Erythroblast (primary cell): Measurements from ENCODE around the gene CA5A.

ENCODE experiments used
- DNase-seq, 2 experiments: peaks; one replicate each; lab custom pipeline; 2025; lab: John Stamatoyannopoulos, UW
- GATA1 ChIP-seq: IDR thresholded peaks from 2 replicates; pipeline ENCODE4 v1.6.1; 2011; ENCODE audit warnings: low read depth, mild to moderate bottlenecking, control low read depth, low read length, moderate library complexity
- POLR2A ChIP-seq: IDR thresholded peaks from 2 replicates; pipeline ENCODE4 v1.6.1; 2011; ENCODE audit warnings: mild to moderate bottlenecking, low read length

CA5A gene

GRCh38 chr16:87930456-87930855 lies 5.9 kb downstream of the CA5A start:
- DNase-seq, result peak in 1 of 2 experiments; percentile 13
- TF ChIP-seq POLR2A (no peak), GATA1 (no peak)

DNA sequence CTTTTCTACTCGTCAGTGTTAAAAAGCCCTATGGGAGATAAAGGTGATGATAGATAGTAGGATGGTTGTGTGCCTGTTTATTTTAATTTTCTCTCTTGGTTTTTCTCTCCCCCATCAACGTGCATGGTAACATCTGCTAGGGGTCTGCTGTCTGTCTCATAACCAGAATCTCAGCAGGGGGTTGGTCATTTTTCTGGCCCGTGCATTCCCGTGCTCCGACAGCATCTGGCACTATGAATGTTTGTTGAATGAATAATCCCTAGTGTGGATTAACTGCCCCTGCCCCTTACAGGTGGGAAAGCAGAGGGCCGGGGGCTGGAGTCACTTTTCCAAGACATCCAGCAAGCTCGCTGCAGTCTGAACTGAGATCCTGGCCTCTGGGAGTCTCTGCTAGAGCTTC lies 6.3 kb downstream of the CA5A start:
- no peak for TF ChIP-seq POLR2A
- no peak for TF ChIP-seq GATA1
- no peak for DNase-seq

DNA sequence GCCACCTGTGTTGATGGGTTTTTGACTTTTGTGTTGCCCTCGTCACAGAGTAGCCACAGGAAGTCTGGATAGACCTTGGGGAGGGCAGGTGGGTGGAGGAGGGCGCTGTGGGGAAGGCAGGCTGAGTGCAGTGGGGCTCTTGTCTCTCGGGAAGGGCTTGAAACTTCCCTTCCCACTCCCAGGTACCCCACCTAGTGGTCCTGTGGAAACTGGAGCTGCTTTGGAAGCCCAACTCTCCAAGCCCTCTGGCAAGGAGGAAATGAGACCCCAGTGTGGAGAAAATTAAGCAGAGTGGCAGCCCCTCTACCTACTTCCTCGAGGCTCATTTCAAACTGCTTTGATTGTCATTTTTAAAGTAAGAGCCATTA lies 9.2 kb downstream of the CA5A start:
- TF ChIP-seq POLR2A, result no peak
- TF ChIP-seq GATA1, result no peak

DNA sequence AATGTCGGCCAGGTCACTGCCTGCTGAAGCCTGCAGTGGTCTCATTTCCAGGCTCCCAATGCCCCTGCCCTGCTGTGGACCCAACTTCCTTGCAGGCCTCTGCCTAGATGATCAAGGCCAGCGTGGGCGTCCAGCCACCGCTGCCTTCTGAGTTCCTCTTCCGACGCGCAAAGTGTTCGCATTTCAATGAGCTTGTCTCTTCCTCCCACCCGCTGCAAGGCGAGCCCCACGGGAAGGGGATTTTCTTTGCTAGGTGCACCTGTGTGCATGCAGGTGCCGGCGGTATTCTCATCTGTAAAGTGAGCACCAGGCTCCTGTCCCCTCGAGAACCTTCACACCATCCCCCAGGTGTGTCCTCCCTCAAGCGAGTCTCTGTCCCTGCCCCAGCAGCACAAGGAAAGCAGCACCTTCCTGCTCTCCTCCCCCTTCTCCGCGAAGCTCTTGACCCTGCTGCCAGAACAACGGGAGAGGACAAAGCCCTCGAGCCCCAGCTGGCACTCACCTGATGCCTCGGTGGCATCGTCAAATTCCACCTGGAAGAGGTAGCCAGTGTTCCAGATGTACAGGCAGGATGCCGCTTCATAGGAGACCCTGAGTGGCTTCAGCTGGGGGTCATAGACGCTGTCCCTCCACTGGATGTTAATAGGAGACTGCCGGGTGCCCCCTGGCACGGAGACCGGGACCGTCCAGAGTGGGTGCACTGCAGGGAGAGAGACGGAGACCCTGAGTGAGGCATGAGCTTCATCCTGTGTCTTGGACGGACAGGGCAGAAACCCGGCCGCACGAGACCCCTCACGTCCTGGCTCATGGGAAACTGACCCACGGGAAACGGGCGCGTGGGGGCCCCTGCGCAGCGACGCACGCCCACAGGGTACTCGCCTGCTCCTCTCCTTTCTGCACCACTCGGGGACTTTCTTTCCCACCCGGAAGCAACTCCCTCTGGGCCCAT lies 9.8 kb downstream of the CA5A start:
- no peak for TF ChIP-seq GATA1
- TF ChIP-seq POLR2A, result no peak
- no peak for DNase-seq

More for the DNA sequence above, 9.2 kb downstream of the CA5A start:
- no peak for DNase-seq

DNA sequence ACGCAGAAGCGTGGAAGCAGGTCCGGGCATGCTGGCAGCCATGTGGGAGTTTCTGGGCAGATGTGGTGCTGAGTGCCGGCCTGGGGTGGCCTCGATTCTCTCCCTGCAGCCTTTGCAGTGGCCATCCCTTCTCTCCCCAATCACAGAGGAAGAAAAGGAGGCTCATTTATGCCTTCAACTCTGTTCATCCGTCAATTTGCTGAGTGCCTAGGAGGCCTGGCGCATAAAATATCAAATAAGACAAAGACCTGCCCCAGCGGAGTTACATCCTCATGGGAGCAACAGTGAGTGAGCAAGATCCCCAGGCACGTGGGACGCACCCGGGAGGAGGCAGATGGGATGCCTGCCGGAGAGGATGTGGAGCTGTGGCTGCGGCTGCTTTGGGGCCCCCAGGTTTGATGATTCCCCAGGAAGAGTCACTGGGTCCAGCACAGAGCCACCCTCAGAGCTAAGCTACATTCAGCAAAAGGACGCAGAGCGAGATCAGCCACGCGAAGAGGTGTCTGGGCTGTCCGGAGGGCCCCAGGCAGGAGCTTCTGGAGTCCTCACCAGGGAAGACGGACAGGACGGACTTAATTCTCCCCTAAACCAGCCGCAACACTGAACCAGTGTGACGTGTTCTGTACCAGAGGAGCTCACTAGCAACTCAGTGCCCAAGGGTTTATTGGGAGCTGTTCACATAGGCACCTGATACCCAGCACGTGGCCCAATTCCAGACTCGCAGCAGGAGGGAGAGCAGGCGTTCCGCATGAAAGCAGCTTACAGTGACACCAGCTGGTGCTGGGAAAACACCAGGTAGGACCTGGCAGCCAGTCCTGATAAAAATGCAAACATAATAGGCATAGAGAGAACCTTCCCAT lies 11.3 kb downstream of the CA5A start:
- TF ChIP-seq GATA1, result no peak
- TF ChIP-seq POLR2A, result no peak
- no peak for DNase-seq

DNA sequence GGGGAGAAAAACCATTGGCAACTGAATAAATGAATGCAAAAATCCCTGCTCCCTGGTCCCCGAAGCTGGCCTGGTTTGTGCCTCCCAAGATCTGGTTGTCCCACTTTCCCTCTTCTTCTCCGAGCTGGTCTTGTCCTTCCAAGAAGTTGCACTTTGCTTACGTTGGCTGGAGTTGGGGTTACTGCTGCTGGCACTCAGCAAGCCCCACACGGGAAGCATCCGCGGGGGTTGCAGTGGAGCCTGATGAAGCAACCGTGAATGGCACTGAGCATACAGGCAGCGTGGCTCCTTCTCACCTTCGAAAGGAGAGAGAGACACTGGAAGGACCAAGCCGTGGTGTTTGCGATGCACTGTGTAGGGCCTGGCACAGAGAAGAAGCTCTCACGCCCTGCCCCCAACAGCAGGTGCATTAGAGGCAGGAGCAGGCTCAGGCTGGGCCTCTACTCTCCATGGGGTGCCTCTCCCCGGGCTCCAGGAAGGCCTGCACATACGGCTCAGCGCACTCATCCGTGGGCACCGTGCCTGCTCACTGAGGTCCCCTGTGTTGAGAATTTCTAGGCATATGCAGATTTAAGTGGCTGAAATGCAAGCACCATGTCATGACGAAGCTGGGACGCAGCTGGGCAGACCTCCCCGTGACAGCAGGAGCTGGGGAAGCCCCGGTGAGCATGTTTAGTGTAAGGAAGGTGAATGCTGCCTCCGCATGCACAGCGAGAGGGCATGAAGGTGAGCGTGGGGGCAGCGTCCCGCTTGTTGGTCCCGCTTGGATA lies 12.1 kb downstream of the CA5A start:
- TF ChIP-seq POLR2A, result no peak
- no peak for TF ChIP-seq GATA1
- no peak for DNase-seq

DNA sequence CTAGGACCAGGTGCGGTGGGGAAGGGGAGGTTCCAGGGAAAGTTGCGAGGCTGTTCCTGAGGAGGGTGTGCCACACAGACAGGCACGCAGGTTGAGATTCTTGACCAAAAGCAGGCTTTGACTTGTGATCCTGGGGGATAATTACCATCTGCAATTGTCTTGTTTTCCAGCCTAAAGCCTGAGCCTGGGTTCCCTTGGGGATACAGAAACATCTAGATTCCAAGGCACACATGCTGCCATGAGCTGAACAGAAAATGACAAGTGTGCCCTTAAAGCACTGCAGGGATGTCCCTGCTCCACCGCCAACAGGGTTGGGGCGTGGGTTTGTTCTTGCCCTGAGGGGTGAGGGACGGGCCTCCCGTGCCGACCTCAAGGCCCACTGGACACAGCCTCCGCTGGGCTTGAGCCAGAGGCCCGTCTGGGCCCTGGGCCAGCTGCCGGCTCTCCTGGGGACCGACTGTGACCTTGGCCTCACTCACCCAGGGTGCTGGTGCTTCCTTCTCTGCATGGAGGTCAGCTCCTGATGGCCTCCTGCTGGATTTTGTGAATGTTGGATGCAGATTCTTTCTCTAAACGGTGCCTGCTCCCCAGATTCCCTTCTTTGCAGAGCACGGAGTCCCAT lies 14.0 kb downstream of the CA5A start:
- DNase-seq, result no peak
- TF ChIP-seq GATA1 (no peak), POLR2A (no peak)

DNA sequence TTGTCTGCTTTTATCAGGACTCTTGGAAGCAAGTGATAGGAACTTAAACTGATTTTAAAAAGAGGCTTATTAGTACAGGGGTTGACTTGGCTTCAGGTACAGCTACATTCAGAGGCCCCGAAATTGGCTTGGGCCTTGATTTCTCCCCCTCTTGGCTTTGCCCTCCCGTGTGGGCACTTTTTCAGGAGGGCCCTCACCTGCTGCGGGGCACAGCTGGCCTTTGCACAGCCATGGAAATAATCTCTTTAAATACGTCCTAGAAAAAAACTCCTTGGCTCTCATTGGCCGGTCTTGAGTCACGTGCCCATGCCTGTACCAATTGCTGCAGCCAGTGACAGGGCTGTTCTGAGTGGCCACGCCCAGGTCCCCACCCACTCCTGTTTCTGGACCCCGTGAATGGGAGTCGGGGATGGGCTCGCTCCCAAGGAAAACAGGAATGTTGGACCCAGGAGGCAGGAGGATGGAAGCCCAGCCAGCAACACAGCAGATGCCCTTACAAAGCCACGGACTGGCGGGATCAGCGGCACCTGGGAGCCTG lies 15.0 kb downstream of the CA5A start:
- DNase-seq, result no peak
- TF ChIP-seq POLR2A (no peak), GATA1 (no peak)

DNA sequence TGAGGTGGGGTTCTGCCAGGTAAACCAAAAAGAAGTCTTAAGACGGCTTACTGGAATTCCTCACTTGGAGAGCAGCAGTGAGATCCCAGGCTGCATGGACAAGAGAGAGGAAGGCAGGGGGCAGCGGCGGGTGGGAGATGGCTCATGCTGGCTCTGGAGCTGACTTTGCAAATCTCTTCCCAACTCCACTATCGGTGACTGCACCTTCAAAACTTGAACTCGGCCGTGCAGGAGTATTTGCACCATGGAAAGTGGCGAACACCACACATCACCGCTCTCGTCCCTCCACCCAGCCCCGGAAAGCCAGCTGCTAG lies 16.7 kb downstream of the CA5A start:
- no peak for DNase-seq
- TF ChIP-seq POLR2A (no peak), GATA1 (no peak)

DNA sequence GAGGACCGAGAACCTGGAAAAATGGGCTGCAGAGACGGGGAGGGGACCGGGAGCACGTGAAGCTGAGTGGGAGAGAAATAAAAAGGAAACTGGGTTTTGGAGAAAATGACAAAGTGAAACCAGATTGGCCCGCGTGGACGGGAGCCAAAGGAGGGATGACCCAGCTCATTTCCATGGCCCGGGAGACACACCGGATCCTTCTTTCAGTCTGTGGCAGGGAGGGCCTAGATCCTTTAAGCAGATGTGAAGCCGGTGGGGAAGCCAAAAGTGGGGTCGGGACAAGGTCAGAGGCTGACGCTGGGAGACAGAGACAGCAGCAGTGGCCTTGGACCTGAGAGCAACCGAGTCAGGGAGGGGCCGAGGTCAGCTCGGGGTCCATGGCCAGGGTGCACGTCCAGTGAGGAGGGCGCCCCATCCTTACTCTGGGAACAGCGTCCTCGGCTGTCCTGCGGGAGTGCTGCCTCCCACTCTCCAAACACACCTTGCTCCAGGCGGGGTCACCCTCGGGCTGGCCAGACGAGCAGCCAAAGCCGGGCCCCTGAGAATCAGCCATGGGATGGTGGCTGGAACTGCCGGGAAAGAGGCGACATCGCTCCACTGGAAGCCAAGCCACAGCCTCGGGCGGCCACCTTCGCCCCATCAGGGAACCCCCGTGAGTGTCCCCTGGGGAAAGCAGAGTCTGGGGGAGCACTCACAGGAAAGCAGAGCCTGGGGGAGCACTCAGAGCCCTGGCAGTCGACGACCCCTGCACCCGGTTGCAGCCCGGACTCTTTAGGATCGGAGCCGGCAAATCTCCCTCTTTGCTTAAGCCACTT lies 17.3 kb downstream of the CA5A start:
- no peak for TF ChIP-seq POLR2A
- no peak for TF ChIP-seq GATA1
- no peak for DNase-seq

DNA sequence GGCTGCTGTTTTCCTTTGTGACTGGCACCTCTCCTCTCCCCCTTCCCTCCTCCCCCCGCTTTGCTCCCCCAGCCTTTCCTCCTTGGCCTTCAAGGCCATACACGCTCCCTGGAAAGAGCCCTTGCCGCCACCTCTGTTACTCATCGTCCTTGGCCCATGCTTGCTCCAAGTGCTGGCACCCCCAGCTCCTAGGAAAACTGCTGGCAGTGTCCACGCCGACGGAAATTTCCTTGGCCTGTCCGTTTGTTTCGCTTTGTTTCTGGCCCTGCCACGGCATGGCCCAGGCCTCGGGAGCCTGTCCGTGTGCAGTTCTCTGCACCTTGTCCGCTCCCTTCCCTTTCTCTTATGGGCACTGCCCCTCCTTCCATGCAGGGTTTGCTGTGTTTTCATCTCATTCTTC lies 18.0 kb downstream of the CA5A start:
- TF ChIP-seq GATA1 (no peak), POLR2A (no peak)
- no peak for DNase-seq

DNA sequence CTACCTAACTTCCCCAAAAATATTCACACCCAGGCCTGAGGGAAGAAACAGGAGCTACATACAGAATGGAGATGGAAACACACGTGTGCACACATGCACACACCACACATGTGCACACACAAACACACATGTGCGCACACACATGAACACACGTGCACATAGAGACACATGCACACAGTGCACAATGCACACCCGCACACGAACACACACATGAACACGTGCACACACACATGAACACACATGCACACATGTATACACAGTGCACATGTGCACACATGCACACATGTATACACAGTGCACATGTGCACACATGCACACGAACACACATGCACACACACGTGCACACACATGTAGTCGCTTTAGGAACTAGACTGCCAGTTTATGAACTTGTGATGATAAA lies 18.8 kb downstream of the CA5A start:
- TF ChIP-seq POLR2A (no peak), GATA1 (no peak)
- no peak for DNase-seq
